NOMO-1 treated with DMSO at 0.1 percent for 48 hours (cell line): ENCODE data around the gene HSPE1.
"Not testable (repeated sequence)": the region's sequence is repeated elsewhere in the genome, so short reads cannot be mapped to it uniquely, and the experiment has no call there.

Source experiments
- DNase-seq: peaks from one replicate; lab custom pipeline; 2025; ENCODE audit not compliant: unreplicated experiment; lab: John Stamatoyannopoulos, UW

HSPE1 gene

DNA sequence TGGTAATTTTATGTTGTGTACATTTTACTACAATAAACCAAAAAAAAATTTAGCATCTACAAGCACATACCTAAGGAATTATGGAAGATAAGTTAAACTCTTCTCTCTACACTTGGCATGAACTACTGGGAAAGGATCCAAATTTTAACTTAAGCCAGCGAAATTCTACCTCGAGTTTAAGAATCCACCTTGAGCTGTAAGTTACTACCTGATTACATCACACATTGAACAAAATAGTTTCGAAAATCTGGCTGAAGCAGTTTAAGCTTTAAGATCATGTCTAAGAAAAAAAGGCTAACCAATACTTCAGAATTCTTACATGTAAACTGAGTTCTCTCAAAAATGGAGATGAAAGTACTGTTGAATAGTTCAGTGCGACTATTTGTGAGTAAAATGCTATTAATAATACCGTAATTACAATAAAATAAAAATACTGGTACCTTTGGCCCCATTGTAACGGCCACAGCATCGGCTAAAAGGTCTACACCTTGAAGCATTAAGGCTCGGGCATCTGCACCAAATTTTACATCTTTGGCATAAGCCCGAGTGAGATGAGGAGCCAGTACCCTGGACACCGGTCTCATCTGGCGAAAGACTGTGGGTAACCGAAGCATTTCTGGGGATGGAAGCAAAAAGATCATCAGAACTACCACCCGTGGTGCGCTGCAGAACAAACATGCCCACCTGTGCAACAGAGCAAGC lies 1.8 kb upstream of the HSPE1 start:
- no peak for DNase-seq

DNA sequence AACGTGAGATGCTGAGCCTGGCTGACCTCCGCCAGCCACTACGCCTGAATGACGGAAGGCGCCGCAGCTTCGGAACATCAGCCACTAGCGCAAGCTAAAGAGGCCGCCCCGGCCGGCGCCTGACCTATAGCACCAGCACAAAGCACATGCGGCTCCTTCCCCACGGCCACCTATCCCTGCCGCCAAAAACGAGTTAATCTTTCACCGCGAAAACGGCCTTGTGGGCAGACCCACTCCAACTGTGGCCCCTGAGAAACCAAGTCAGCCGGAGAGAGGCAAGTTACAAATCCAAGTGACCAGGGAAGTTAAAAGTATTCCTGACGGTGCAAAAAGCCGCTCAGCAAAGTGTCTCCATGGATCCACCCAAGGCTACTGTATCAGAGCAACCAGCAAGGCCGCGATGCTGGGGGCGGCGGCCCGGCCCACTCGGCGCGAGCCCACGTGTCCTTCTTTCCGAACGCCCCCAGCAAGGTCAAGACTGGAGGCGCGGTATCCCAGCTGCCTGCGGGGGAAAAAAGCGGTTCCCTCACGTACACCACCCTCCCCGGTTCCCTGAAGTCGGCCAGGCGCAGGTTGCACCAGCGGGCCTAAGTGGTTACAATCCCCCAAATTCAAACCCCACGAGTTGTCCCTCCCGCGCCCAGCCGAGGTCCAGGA lies 1.1 kb upstream of the HSPE1 start:
- peak; percentile 47 for DNase-seq

DNA sequence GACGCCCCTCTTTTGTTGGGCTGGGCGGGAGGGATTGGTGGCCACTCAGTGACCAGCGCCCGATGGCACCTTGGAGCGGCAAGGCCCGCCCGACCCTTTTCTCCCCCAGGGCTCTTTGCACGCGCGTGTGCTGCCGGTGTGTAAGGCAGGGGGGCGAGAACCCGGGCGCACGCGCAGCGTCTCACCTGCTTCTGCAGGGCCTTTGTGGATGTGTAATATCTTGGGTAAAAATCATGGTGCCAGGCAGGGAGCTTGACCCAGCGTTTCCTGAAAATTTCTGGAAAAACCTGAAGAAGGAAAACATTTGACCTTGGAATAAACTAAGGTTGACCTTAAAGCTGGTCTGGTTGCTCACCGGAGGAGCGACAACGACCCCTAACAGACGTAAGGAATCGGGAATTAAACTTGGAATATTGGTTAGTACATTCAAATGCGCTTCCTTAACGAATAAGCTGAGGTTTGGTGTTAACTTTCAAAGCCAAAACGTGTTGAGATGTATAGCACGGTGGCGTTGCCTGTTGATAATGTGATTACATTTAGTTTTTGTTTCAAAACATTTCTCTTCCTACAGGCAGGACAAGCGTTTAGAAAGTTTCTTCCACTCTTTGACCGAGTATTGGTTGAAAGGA lies 438 bp downstream of the HSPE1 start:
- peak; percentile 9 for DNase-seq

DNA sequence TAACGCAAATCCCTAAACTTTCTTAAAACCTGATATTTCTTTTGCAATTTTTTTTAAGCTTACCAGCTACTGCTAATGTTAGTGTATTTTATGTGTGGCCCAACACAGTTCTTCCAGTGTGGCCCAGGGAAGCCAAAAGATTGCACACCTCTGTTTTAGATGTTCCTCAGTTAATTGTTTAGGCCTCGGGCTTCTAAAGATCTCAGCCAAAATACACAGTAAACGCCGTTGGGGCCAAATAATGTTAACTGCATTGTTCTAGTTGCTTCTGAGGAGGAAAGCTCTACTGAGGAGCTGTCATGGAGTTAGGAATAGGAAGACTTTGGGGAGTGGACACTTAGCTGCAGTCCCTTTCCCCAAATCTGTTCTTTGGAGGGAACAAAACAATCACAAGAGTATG lies 2.0 kb downstream of the HSPE1 start:
- no peak for DNase-seq

DNA sequence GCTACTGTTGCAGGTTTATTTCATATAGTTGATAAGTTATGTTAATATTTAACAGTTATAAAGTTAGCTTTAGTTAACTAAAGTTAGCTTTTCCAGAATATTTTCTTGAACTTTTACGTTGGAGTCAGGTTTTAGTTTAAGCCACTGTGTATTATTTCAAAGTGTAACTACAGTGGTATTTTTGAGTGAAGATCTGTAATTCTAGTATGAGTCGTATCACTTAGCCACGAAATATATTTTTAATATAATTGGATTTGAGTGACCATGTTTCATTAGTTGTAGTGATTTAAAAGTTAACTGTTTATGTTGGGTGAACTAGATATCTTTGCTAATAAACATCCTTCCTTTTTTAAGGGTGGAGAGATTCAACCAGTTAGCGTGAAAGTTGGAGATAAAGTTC lies 2.5 kb downstream of the HSPE1 start:
- no peak for DNase-seq

DNA sequence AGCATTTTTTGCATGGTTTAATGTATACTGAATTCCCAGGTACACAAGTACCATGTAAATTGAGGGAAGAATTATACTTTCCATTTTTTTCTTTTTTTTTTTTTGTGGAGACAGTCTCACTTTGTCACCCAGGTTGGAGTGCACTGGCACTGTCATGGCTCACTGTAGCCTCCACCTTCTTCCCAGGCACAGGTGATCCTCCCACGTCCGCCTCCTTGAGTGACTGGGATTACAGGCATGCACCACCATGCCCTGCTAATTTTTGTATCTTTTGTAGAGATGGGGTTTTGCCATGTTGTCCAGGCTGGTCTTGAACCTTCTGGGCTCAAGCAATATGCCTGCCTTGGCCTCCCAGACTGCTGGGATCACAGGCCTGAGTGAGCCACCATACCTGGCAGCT lies 3.8 kb downstream of the HSPE1 start:
- DNase-seq, result no peak

DNA sequence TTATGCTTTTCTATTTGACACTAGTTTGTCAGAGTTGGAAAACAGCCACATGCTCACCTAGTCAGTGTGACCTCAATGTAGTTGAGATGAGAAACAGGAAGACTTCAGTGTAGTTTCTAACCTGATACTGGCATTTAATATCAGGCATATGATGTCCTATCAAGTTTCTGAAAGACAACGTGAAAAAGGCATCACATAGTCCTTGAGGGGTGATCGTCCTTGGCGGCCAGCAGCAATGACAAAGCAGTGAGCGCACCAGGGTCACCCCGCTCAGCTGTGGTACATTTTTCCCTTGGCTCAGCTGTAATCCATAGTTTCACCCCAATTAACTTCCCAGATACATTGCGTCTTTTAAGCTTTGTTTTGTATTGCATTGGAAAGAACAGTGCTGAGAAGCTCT lies 4.3 kb downstream of the HSPE1 start:
- no peak for DNase-seq

DNA sequence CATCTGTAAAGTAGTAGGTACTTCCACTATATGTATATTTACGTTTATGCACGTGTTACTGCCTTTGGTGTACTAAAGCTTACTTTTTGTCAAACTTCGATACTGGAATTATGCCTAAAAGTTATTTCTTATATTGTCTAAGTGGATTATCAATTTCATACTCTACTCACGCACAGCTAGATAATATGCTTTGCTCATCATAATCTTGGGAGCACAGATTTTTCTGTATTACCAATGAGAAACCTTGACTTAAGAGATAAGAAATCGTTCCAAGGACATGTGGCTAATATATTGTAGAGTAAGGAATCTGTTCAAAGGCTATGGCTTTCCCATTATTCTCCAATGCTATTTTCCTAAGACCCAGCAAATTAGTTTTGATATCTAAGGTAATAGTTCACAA lies 6.5 kb downstream of the HSPE1 start:
- DNase-seq, result no peak

DNA sequence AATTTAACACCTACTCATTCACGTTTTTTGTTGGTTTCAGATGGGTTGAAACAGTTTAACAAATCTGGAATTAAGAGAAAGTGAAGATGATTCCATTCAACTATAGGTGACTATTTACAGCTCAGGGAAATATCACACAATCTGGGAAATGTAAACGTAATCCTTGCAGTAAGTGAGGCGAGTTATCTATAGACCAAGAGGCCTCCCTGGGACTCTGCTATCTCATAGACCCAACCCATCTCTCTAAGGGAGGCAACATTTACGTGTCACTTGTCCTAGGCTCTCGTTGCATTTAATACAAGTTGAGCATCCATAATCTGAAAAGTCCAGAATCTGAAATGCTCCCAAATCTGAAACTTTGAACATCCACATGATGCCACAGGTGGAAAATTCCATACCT lies 13.7 kb downstream of the HSPE1 start:
- DNase-seq, result no peak

DNA sequence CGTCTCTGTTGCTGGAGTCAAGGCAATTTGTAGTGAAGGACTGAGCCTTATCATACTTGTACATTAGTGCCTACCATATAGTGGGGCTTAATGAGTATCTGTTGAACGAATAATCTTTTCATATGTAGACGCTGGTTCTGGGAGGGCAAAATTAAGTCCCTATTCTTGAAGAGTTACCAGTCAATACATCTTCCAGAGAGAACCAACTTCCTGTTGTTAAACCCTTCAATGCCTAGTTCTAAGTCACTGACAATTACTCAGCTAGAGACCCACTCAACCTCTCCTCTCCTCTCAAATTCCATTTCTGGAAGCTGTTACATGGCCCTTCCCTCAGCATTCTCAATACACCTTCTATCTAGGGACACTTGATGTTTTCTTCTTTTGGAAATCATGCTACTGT lies 14.6 kb downstream of the HSPE1 start:
- peak; percentile 13 for DNase-seq

DNA sequence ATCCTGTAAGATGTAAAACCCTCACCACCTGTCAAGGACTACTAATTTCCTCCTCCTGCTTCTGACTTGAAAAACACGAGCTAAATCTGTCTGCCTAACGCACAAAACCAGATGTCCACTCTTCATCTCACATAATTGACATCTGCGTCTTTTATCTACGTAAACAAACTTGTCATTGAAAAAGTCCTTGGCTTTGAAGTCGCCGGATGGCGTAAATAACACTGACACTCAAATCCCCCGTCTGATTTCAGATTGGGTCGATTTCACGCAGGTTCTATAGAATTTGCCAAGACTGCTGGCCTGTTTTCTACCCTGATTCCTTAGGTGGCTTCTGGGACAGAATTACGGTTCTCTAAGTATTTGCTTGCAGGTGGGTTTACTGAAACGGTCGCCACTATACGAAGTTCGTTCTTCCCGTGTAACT lies 15.1 kb downstream of the HSPE1 start:
- DNase-seq, result no peak

DNA sequence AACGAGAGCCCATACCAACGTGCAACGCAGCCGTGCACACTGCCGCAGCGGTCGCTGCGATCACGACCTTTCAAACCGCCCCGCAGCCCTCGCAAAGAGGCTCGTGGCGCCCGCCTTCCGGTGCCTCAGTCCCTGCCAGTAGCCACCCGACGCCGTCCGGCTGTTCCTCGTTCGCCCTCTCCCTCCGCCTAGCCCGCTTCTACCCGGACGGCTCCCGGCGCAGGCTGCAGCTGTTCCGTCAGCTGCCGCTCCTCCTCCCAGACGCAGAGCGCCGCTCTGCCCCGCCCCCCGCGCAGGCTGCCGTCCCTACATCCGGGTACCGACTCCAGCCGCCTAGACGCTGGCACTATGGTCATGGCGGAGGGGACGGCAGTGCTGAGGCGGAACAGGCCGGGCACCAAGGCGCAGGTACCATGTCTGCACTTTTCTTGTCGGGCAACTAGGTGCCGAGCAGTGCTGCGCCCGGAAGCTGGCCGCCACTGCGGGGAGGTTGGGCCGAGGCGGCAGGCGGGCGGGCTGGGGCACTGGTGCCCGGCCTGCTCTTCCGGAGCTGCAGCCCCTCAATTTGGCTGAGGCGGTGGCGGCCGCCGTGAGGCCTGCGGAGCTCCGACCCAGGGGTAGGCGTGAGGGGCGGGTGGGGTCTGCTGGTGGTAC lies 15.7 kb downstream of the HSPE1 start, which contains the start of gene MOB4:
TSS of gene MOB4 (plus strand) at position 328 of the 654 bp plus-strand sequence. CDS start at position 349, 21 bp downstream.
- DNase-seq, result peak; percentile 95

DNA sequence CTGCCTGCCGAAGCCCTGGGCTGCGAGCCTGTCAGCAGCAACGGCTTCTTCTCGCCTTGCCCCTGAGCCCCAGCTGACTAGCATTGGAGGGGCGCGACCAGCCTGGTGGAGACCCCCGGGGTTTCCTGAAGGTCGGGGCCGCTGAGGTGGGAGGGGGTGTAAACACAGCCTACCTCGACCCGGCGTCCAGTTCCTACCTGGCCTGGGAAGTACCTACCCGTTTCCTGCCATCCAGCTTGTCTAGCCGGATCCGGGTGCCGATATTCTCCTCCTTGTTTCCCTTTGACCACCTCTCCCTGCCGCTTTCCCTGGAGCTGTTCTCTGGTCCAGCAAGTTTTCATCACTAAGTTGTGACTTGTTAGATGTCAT lies 16.2 kb downstream of the HSPE1 start:
- DNase-seq, result no peak

DNA sequence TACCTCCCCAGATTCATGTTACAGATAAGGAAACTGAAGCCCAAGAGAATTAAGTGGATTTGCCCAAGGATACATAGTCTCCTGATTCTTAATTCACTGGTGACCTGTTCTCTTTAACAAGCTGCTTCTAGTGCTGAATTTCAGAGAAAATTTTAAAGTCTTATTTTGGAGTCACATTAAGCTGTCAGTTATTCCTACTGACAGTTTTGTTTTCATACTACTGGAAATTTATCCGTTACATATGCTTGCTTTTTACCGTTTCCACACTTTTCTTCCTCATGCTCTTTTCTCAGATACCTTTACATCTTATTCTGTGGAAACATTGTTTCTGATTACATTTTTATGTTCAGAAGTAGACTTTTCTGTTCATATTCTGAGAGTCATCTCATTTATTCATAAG lies 17.0 kb downstream of the HSPE1 start:
- DNase-seq, result no peak

DNA sequence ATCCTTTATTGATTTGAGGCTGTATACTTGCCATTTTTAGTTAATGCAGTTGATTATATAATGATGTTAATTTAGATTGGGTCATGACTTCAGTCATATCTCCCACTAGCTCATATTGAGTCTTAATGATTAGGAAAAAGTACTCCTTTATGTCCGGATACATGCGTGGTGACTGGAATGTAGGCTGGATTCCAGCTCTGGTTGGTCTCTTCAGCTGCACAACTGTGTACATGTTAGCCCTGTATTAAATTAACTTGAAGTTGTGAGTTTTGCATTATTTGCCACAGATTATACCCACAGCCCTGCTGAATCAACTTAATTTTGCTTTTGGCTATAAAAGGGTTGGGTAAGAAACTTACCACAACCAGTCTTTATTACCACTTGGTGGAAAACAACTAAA lies 38.2 kb downstream of the HSPE1 start:
- DNase-seq, result no peak

DNA sequence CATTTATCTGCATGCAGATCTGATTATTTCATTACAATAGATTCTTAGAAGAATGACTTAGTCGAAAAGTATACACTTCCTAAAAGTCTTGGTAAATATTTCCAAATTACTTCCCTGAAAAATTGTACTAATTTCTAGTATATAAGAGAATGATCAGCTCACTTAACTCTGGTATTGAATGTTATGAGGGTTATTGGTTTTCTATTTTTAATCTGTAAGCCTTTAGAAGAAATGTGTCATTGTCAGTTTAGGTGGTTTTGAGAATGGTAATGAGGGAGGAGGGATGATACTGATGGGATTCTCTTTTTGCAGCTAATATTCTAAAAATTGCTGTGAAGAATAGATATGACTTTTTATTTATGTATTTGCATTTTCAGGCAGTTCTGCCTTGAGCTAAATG lies 39.6 kb downstream of the HSPE1 start:
- DNase-seq, result no peak

DNA sequence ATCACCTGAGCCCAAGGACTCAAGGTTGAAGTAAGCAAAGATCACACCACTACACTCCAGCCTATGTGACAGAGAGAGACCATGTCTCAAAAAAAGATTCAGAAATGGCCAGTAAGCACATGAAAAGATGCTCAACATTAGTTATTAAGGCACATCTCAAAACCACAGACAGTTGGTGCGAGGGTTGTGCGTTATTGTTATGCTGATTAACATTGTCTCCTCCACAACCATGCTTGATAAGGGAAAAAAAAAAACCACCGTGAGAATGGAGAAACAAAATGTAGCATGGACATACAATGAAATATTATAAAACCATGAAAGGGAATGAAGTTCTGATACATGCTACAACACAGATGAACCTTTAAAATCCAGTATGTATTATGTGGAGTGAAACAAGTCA lies 43.0 kb downstream of the HSPE1 start:
- no peak for DNase-seq

DNA sequence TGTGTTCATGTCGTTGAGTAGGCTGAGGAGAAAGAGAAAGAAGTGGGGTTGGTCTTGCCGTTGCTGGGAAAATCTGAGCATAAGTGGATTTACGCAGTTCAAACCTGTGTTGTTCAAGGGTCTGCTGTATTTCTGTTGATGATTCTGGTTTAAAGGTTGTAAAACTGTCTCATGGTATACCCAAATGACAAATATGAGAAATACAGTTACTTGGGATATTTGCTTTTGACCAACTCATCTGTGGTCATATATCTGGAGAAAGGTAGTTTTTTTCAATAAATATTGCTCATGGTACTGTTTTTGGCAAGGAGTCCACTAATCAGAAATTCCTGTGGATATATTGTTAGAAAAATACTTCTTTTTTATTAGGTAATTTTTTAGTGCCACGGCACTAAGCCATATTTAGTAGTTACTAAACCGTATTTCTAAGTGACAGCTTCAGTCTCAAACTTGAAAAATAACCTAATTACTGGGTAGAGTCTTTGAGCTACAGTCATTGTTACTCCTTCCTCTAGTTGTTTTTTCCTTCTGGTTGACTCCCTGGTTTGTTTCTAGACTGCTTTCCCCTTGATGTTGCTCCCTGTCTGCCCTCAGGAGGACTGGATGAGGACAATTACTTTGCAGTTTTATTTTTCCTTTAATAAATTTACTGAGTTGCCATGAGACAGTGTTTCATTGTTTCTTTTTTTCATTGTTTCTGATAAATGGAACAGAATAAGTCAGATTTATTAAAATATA lies 47.2 kb downstream of the HSPE1 start:
- no peak for DNase-seq

DNA sequence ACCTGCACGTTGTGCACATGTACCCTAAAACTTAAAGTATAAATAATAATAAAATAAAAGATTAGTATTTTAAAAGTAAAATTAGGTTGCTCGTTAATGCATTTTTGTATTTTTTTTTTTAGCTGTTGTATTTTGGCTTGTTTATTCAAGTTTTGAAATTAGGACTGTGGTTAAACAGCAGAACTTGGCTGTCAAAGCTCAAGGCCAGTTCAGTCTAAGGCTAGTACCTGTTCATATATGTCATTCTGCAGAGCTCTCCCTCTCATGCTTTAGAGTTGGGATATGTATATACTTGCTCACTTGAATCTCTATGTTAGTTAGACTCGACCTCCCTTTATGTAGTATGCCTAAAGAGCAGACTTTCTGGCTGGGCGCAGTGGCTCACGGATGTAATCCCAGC lies 48.4 kb downstream of the HSPE1 start:
- DNase-seq, result no peak

DNA sequence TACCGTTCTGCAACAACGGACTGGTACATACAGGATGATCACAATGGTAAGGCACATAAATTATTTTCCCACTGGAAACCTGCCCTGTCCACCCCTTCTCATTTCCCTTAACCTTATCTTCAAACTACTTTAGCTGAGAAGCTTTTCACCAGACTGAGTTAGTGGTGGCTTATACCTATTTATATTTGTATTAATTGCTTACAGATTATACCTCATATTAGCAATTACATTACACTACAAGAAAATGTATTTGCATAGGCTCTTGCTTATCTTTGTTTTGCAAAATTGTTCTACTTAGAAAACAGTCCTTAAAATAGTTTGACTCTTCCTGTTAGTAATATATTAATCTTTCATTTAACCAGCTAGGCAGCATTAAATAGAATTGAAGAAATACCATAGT lies 51.1 kb downstream of the HSPE1 start:
- DNase-seq, result not testable (repeated sequence)
